Thyroid gland (tissue), 4 donors: ENCODE data around the gene CEBPG. TPM values are rescaled to one million over a fixed set of nuclear protein-coding genes. Genes with fewer than 3 reads are reported as not detected.

Experiments
- DNase-seq, 2 donors: peaks; one replicate each; pipeline ENCODE4 v3.0.0-alpha.2; 2019
- H3K27ac ChIP-seq, 3 donors: fragments of 200-600 bp; sonication (generic); 1 replicate in 2 of 3; 2 replicates in 1 of 3; pipeline ENCODE4 v1.5.1; 2016 to 2019; ENCODE audit warnings: mild to moderate bottlenecking in 1 of 3, moderate library complexity in 1 of 3
- H3K27me3 ChIP-seq: fragments of 200-600 bp; sonication (generic); one replicate; pipeline ENCODE4 v1.5.1; 2019
- H3K36me3 ChIP-seq, 2 donors: fragments of 200-600 bp; sonication (generic); one replicate each; pipeline ENCODE4 v1.5.1; 2016 to 2019
- H3K4me1 ChIP-seq, 2 donors: fragments of 200-600 bp; sonication (generic); one replicate each; pipeline ENCODE4 v1.5.1; 2017 to 2019
- H3K4me3 ChIP-seq, 3 donors: fragments of 200-600 bp; sonication (generic); replicated peaks in 1 of 3; 1 replicate in 2 of 3; 2 replicates in 1 of 3; pipeline ENCODE4 v1.5.1; 2016; ENCODE audit warnings: mild to moderate bottlenecking in 1 of 3
- H3K9me3 ChIP-seq: fragments of 200-600 bp; sonication (generic); one replicate; pipeline ENCODE4 v1.5.1; 2017
- POLR2A ChIP-seq, 2 donors: fragments of 450-650 bp; IDR thresholded peaks; one replicate each; pipeline ENCODE4 v1.6.1; 2017; ENCODE audit warnings: antibody characterized with exemption in 2 of 2, mild to moderate bottlenecking in 2 of 2, moderate library complexity in 1 of 2
- WGBS, 2 donors: methylation state at CpG; one replicate each; pipeline ENCODE4 v1.1.5; 2017; 5-methylcytosine and 5-hydroxymethylcytosine counted together
- intact Hi-C: fragments of 100-400 bp; cut with DNase I; formaldehyde crosslinking; loops from one replicate; pipeline ENCODE4 v1.15.1; 2023
- total RNA-seq, 4 donors: library from RNA; depleted of rRNA; stranded (reverse); fragments of >200 nt; gene quantifications; one replicate each; pipeline ENCODE4 v1.2.3, GENCODE V29; 2016
- TF ChIP-seq, protein P1 (sequence below), 6 experiments: fragments of 200-600 bp in 3 of 6; fragments of 450-650 bp in 3 of 6; sonication (generic) in 3 of 6; IDR thresholded peaks; one replicate each; pipeline ENCODE4 v1.5.1; 2016 to 2019; ENCODE audit warnings: antibody characterized with exemption in 6 of 6, mild to moderate bottlenecking in 2 of 6, inconsistent platforms in 1 of 6, moderate library complexity in 1 of 6

CEBPG gene
- total RNA-seq, 4 donors from 2014 or later = 19.8 to 33.8 (median 26.7) TPM

DNA sequence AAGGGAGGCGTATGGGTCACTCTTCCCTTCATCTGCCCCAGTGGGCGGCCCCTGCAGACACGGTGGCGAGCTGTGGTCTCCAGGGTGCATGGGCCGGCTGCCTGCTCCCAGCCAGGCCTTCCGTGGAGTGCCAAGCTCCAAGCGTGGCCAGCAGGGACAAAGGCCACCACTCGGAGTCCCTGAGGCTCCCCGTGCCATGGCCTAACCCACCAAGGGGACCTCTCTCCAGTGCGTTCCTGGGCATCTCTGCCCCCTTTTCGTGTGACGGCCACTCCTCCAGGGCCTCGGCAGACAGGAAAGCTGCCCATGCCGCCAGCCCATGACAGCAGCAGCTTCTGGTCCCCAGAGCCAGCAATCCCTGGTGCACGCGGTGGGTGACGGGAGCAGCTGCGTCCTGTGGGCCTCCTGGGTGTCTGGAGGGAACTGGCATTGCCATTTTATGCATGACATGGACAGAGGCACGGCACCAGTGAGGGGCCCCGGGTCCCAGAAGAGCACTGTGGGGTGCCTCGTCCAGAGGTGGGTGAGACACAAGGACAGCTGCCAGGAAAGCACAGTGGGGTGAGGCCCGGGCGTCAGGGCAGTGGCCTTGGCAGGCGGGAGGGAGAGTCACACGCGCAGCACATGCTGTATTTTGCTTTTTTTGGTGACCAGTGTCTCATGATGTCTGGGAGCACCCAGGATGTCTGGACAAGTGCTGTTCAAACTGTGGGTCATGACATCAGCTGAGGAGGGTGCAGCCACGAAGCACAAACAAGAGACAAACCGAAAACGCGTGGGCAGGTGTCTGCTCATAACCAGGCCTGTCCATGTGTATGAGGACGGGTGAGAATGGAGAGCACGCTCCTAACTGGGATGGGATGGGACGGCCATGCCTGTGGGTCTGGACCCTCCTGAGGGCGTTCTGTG, 32.3 kb downstream of the CEBPG start:
- Histone ChIP-seq H3K36me3 (no peaks in the 10 kb centered on the region), H3K9me3 (no peaks in the 10 kb centered on the region), H3K4me1 (no peaks in the 10 kb centered on the region), H3K4me3 (no peak overlapping the region), H3K27ac (no peak overlapping the region), H3K27me3 (no peaks in the 10 kb centered on the region)
- 89 to 93% methylated on average over 24 of the region's 34 CpGs for WGBS, 2 donors
- DNase-seq = peak in 1 of 2 donors; percentile 1
- intact Hi-C loops = no loop called here
- no peak for TF ChIP-seq POLR2A (IDR thresholded peaks at IDR 0.05)

DNA sequence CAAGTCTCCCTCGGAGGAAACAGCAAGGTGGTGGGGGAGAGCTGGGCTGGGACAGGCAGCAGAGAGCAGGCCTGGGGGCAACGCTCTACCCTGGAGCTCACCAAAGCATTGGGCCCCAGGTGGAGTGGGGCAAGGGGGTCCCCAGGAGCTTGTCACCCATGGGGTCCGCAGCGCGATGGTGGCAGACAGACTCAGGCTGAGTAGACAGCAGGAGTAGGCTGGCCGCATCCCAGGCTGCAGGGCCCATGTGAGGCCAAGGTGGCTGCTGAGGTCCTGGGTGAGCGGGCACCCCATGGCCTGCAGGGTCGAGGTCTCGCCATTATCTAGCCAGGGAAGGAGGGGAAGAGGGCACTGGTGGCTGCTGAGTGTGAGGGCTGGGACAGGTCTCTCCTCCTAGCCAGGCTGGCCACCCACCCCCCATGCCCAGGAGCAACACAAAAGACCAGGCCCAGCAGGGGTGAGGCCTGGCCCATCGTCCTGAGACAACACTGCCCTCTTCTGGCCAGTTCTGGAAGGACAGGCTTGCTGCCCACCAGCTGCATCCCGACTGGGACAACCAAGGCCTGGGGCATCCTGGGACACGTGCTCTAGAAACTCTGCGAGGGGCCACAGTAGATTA, 33.1 kb downstream of the CEBPG start:
- 70 to 95% methylated on average over 4 to 10 of the region's 13 CpGs for WGBS, 2 donors
- peak; percentile 65 to 66 for DNase-seq
- no peaks in the 10 kb centered on the region for H3K36me3 ChIP-seq
- no peak overlapping the region for H3K4me3 ChIP-seq
- H3K27me3 ChIP-seq = no peaks in the 10 kb centered on the region
- no peaks in the 10 kb centered on the region for H3K4me1 ChIP-seq
- TF ChIP-seq, protein P1, sequence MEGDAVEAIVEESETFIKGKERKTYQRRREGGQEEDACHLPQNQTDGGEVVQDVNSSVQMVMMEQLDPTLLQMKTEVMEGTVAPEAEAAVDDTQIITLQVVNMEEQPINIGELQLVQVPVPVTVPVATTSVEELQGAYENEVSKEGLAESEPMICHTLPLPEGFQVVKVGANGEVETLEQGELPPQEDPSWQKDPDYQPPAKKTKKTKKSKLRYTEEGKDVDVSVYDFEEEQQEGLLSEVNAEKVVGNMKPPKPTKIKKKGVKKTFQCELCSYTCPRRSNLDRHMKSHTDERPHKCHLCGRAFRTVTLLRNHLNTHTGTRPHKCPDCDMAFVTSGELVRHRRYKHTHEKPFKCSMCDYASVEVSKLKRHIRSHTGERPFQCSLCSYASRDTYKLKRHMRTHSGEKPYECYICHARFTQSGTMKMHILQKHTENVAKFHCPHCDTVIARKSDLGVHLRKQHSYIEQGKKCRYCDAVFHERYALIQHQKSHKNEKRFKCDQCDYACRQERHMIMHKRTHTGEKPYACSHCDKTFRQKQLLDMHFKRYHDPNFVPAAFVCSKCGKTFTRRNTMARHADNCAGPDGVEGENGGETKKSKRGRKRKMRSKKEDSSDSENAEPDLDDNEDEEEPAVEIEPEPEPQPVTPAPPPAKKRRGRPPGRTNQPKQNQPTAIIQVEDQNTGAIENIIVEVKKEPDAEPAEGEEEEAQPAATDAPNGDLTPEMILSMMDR (IDR thresholded peaks at IDR 0.05) = peak; percentile 77 to 95 (median 94)
- no peak for TF ChIP-seq POLR2A (IDR thresholded peaks at IDR 0.05)
- intact Hi-C loops = no loop called here
- H3K9me3 ChIP-seq = no peaks in the 10 kb centered on the region
- no peak overlapping the region for H3K27ac ChIP-seq

DNA sequence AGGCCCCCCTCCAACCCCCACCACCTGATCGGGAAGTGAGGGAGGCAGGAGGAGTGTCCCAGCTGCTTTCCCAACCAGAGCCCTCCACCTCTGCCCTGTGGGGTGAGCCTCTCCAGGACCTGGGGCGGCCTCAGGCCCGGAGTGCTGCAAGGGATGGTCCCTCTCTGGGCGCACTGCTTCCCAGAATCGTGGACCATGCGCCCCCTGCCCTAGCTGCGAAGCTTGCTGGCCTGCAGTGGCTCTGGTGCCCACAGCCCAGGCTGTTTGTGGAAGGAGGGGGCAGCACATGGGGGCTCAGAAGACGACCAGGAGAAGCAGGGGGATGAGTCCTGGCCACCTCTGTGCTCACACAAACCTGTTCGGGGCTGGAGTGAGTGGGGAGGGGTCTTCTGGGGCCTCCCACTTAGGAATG, 33.6 kb downstream of the CEBPG start:
- no peaks in the 10 kb centered on the region for H3K9me3 ChIP-seq
- H3K27ac ChIP-seq = no peak overlapping the region
- intact Hi-C loops = no loop called here
- no peaks in the 10 kb centered on the region for H3K4me1 ChIP-seq
- H3K27me3 ChIP-seq = no peaks in the 10 kb centered on the region
- H3K36me3 ChIP-seq = no peaks in the 10 kb centered on the region
- H3K4me3 ChIP-seq = no peak overlapping the region
- 23 to 54% methylated on average over 5 to 6 of the region's 9 CpGs for WGBS, 2 donors
- DNase-seq = no peak
- no peak for TF ChIP-seq POLR2A (IDR thresholded peaks at IDR 0.05)
- TF ChIP-seq, protein P1 (IDR thresholded peaks at IDR 0.05) = peak in 1 of 6 experiments; percentile 6

DNA sequence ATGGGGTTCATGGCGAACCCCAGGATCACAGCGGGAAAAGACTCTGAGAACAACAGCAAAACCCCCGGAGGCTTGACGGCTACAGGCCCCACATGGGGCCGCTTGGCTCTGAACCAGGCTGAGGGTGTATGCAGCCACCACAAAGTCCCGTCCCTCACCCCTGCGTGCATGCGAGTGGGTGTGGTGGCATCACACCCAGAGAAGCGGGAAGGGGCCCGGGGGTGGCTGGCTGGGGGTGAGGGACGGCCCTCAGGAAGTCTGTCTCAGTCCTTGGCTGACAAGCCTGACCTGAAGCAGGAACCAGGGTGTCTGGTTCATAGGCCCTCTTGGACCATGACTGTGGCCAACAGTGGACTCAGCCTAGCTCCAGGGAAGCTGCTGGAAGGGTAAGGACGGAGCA, 34.2 kb downstream of the CEBPG start:
- no peaks in the 10 kb centered on the region for H3K4me1 ChIP-seq
- TF ChIP-seq, protein P1 (IDR thresholded peaks at IDR 0.05) = no peak
- no peak for TF ChIP-seq POLR2A (IDR thresholded peaks at IDR 0.05)
- H3K9me3 ChIP-seq = no peaks in the 10 kb centered on the region
- DNase-seq = no peak
- no peak overlapping the region for H3K27ac ChIP-seq
- H3K27me3 ChIP-seq = no peaks in the 10 kb centered on the region
- intact Hi-C loops = loop anchor here (2.0 kb wide), 1 partner anchor 167 kb away; no protein-coding TSS in a partner anchor
- whole genome bisulfite sequencing, 2 donors = 82 to 91% methylated on average over 11 of the region's 12 CpGs
- no peaks in the 10 kb centered on the region for H3K36me3 ChIP-seq
- H3K4me3 ChIP-seq = no peak overlapping the region

DNA sequence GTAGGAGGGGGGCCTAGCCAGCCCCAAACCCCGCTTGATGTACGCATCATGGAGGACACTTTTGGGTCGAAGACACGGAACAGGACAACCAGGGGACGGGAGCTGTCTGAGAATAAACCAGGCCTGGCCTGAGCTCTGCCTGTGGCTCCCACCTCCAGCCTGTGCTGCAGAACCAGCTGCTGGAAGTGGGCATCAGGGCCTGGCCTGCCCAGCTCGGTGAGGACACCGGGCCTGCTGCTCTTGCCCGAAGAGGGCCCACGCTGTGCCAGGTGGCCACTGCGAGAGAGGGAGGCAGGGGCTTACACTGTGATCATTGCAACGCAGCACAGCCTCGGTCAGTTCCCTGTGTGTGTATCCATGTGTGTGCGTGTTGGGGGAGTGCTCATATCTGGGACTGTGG, 34.6 kb downstream of the CEBPG start:
- H3K36me3 ChIP-seq = no peaks in the 10 kb centered on the region
- intact Hi-C loops = loop anchor here (2.0 kb wide), 1 partner anchor 167 kb away; no protein-coding TSS in a partner anchor
- no peak for DNase-seq
- TF ChIP-seq POLR2A (IDR thresholded peaks at IDR 0.05) = no peak
- TF ChIP-seq, protein P1 (IDR thresholded peaks at IDR 0.05) = no peak
- no peaks in the 10 kb centered on the region for H3K9me3 ChIP-seq
- H3K4me3 ChIP-seq = no peak overlapping the region
- H3K27ac ChIP-seq = no peak overlapping the region
- no peaks in the 10 kb centered on the region for H3K27me3 ChIP-seq
- no peaks in the 10 kb centered on the region for H3K4me1 ChIP-seq
- WGBS, 2 donors = 88% methylated on average over 5 to 9 of the region's 13 CpGs
